Naive B cell (primary cell): ENCODE results near the gene PBX4. TPM values are rescaled to one million over a fixed set of nuclear protein-coding genes. Genes with fewer than 3 reads are reported as not detected.

ENCODE experiments used
- ATAC-seq, 2 donors: fragments of 150-1000 bp; cut with Tn5 transposase; 2 replicates each; pipeline ENCODE4 v1.10.0; 2021; ENCODE audit warnings: low read depth in 2 of 2, mild to moderate bottlenecking in 2 of 2, moderate library complexity in 2 of 2
- DNase-seq: peaks from one replicate; pipeline ENCODE4 v3.0.0; 2022
- H3K27ac Mint-ChIP-seq, 6 donors: one replicate each; pipeline ENCODE4 v1.8.0; 2020 to 2022; ENCODE audit warnings: mild to moderate bottlenecking in 6 of 6, mixed read lengths in 6 of 6, moderate library complexity in 5 of 6, inconsistent platforms in 2 of 6
- H3K27me3 Mint-ChIP-seq, 3 donors: one replicate each; pipeline ENCODE4 v1.8.0; 2021 to 2022; ENCODE audit warnings: mixed read lengths in 3 of 3, mild to moderate bottlenecking in 1 of 3
- H3K36me3 Mint-ChIP-seq, 2 donors: one replicate each; pipeline ENCODE4 v1.8.0; 2020 to 2022; ENCODE audit warnings: mixed read lengths in 2 of 2, inconsistent platforms in 1 of 2, mild to moderate bottlenecking in 1 of 2
- H3K4me1 Mint-ChIP-seq, 3 donors: one replicate each; pipeline ENCODE4 v1.8.0; 2020 to 2022; ENCODE audit warnings: mixed read lengths in 3 of 3, inconsistent platforms in 1 of 3, mild to moderate bottlenecking in 1 of 3, moderate library complexity in 1 of 3
- H3K4me3 Mint-ChIP-seq, 8 donors: one replicate each; pipeline ENCODE4 v1.8.0; 2020 to 2022; ENCODE audit warnings: mild to moderate bottlenecking in 8 of 8, mixed read lengths in 8 of 8, moderate library complexity in 8 of 8, inconsistent platforms in 2 of 8
- H3K9me3 Mint-ChIP-seq, 7 donors: one replicate each; pipeline ENCODE4 v1.8.0; 2020 to 2022; ENCODE audit warnings: mixed read lengths in 7 of 7, mild to moderate bottlenecking in 5 of 7, inconsistent platforms in 2 of 7, moderate library complexity in 1 of 7
- polyA plus RNA-seq, 6 donors: library from polyadenylated mRNA; unstranded; fragments of 300-500 nt; fragmentation: Illumina TruSeq; gene quantifications; one replicate each; pipeline ENCODE4 v1.2.3, GENCODE V29; 2021; ENCODE audit warnings: low read depth in 6 of 6

Gene PBX4
- polyA plus RNA-seq, 6 donors from 2014 or later: 0.26 to 0.31 TPM; not detected in 4

GRCh38 chr19:19530423-19530804 is 88.1 kb downstream of the PBX4 start:
- no peaks in the 10 kb centered on the region for H3K27me3 Mint-ChIP-seq
- H3K27ac Mint-ChIP-seq: peak overlapping the region in 1 of 6 donors; percentile 82
- no peak overlapping the region for H3K4me3 Mint-ChIP-seq
- no peak for DNase-seq
- H3K4me1 Mint-ChIP-seq: peaks cover 11 to 19% (median 19%) of the 10 kb centered on the region in 3 donors
- no peak for ATAC-seq
- peaks cover 0 to 1% (median 0%) of the 10 kb centered on the region in 7 donors for H3K9me3 Mint-ChIP-seq
- H3K36me3 Mint-ChIP-seq: peaks cover 0 to 5% of the 10 kb centered on the region in 2 donors

DNA sequence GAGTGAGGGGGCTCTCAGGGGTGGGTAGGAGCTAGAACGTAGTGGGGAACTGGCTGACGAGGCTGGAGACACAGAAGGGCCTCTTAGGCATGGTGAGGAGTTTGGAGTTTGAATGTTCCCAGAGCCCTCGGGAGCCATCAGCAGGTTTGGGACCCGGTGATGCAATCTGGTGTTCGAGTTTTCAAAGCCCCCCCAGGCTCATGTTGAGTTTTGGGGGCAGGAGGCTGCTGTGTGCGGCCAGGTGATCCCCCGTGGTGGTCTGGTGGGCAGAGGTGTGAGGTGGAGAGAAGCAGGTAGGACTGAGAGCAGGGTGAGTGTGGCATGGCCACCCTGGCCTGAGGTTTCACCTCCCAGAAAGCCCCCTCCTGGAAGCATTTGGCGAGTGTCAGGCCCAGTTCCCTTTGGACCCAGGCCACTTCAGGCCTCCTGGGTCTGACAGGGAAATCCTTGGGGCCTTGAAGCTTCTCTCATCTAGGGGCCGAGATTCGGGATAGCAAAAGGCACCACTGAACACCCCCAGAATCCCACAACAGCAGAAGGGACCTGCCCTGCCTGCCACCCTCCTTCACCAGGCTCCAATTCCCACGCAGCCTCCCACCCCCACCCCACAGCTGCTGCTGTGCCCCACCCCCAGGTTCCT is 88.6 kb downstream of the PBX4 start:
- Mint-ChIP-seq H3K4me1 (peaks cover 11 to 19% (median 19%) of the 10 kb centered on the region in 3 donors), H3K27me3 (no peaks in the 10 kb centered on the region), H3K36me3 (peaks cover 0 to 5% of the 10 kb centered on the region in 2 donors), H3K27ac (peak overlapping the region in 2 of 6 donors; percentile 10 to 19), H3K9me3 (peaks cover 0 to 1% (median 0%) of the 10 kb centered on the region in 7 donors), H3K4me3 (peak overlapping the region in 1 of 8 donors; percentile 29)
- ATAC-seq (no peak), DNase-seq (no peak)

DNA sequence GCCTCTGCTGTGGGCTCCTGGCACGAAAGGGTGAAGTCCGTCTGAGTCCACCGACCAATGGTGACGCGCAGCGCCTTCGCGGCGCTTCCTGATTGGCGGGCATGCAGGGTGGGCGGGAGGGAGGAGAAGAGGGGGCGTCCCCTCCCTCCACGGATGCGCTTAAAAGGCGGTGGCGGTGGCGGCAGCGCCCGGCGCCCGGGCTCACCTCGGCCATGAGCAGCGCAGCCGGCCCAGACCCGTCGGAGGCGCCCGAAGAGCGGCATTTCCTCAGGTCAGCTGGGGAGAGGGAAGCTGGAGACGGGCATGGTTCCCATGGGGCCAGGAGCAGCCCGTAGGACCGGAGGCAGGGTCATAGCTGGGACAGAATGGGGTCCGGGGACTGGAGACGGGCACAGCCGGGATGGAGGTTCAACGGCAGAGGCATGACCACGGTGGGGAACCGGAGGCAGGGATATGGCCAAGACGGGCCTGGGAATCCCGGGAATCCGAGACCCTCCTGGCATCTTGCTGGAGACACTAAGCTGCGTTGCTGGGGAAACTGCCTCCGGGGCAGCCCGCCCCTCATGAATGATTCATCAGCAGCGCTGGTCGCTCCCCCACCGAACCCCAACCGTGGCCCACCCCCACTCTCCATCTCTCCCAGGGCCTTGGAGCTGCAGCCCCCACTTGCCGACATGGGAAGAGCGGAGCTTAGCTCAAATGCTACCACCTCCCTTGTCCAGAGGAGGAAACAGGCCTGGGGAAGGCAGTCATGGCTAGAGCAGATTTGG is 89.6 kb downstream of the PBX4 start, which contains the start of gene YJEFN3:
Gene YJEFN3 (plus strand): TSS at position 191 of the 770 bp plus-strand sequence. CDS start 22 bp downstream, at position 213.
- Mint-ChIP-seq H3K4me3 (no peak within 1 kb of the TSS), H3K4me1 (peaks cover 11 to 26% (median 13%) of the 10 kb centered on the region in 3 donors), H3K27ac (peak within 1 kb of the TSS in 2 of 6 donors; percentile 72 to 76), H3K9me3 (no peaks in the 10 kb centered on the region), H3K27me3 (no peaks in the 10 kb centered on the region), H3K36me3 (no peaks in the 10 kb centered on the region)
- DNase-seq: no peak
- no peak for ATAC-seq

GRCh38 chr19:19527674-19528625 is 90.5 kb downstream of the PBX4 start:
- no peak for DNase-seq
- Mint-ChIP-seq H3K27ac (peak overlapping the region in 2 of 6 donors; percentile 71 to 72), H3K4me1 (peaks cover 12 to 26% (median 13%) of the 10 kb centered on the region in 3 donors), H3K9me3 (no peaks in the 10 kb centered on the region), H3K27me3 (no peaks in the 10 kb centered on the region), H3K4me3 (no peak overlapping the region), H3K36me3 (no peaks in the 10 kb centered on the region)
- ATAC-seq: no peak

- DNase-seq (no peak), ATAC-seq (no peak)
- Mint-ChIP-seq H3K27ac (peak overlapping the region in 2 of 6 donors; percentile 60 to 71), H3K4me1 (peaks cover 12 to 26% (median 16%) of the 10 kb centered on the region in 3 donors), H3K27me3 (no peaks in the 10 kb centered on the region), H3K4me3 (peak overlapping the region in 1 of 8 donors; percentile 51), H3K36me3 (no peaks in the 10 kb centered on the region), H3K9me3 (no peaks in the 10 kb centered on the region)
Observed at GRCh38 chr19:19527371-19527656, 91.2 kb downstream of the PBX4 start.

DNA sequence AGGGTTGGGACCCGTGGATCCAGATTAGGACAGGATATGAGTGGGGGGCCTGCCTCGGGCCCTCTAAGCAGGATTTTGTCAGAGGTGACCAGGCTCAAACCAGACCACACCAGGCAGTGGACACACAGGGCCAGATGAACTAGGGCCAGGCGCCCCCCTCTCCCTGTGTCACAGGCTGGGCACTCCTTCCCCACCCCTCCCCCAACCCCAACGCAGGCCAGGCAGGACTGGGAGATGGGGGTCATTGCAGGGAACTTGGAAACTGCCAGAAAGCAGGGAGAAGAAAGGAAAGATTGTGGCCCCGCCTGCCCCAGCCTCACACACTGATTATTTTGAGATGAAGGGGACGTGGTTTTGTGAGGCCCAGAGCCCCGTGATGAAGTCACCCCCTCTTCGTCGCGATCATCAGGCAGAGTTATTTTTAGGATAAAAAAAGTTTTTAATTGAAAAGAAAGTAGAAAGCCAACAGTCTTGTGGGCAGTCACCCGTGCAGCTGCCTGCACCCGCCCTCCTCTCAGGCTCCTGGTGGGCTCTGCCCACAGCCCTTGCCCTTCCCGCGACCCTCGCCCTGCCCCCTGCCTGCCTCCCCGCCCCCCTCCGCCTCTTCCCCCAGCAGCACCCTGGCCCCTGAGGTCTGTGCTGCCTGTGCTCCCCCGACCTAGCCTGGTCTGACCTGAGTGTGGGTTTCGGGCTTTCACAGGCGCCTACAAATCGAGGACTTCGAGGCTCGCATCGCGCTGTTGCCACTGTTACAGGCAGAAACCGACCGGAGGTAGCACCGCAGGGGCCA is 91.7 kb downstream of the PBX4 start:
- peak overlapping the region in 1 of 8 donors; percentile 51 for H3K4me3 Mint-ChIP-seq
- H3K4me1 Mint-ChIP-seq: peaks cover 8 to 21% (median 11%) of the 10 kb centered on the region in 3 donors
- H3K27me3 Mint-ChIP-seq: no peaks in the 10 kb centered on the region
- no peaks in the 10 kb centered on the region for H3K9me3 Mint-ChIP-seq
- no peaks in the 10 kb centered on the region for H3K36me3 Mint-ChIP-seq
- no peak for ATAC-seq
- no peak for DNase-seq
- H3K27ac Mint-ChIP-seq: peak overlapping the region in 3 of 6 donors; percentile 21 to 60 (median 26)

DNA sequence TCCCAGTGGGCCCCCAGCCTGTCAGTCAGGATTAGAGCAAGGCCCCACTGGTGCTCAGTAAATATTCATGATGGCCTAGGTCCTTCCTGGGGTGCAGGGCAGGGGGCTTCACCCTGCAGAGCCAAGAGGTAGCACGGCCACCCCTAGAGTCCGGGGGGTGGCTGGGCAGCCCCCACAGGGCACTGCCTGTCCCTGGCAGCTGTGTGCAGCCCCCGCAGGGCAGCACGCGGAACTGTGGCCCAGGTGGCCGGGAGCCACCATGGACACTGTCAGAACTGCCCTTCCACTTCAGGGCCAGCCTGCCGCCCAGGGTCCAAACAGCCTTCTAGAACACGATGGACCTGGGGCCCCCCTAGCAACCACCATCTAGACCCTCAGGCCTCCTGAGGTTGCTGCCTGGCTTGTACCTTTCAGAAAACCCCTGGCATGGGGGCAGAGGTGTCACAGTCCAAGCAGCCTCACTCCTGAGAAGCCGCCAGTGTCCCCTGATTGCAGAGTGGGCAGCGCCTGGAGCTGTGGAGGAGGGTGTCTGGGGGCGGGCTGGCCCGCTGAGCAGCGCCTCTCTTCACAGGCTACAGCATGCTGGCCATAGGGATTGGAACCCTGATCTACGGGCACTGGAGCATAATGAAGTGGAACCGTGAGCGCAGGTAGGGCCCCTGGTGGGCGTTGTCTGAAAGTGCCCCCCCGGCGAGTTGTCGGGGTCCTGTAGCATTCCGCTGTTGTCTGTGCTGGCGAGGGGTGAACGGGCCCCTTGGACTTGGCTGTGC is 92.7 kb downstream of the PBX4 start:
- Mint-ChIP-seq H3K4me3 (peak overlapping the region in 1 of 8 donors; percentile 47), H3K36me3 (peaks cover 0 to under 1% of the 10 kb centered on the region in 2 donors), H3K9me3 (no peaks in the 10 kb centered on the region), H3K27ac (no peak overlapping the region), H3K27me3 (no peaks in the 10 kb centered on the region), H3K4me1 (peaks cover 9 to 17% (median 13%) of the 10 kb centered on the region in 3 donors)
- DNase-seq (no peak), ATAC-seq (no peak)

GRCh38 chr19:19524053-19524452 is 94.4 kb downstream of the PBX4 start:
- peaks cover 17 to 30% (median 29%) of the 10 kb centered on the region in 3 donors for H3K4me1 Mint-ChIP-seq
- H3K27ac Mint-ChIP-seq: no peak overlapping the region
- H3K36me3 Mint-ChIP-seq: peaks cover 0 to 3% of the 10 kb centered on the region in 2 donors
- DNase-seq: no peak
- no peak overlapping the region for H3K4me3 Mint-ChIP-seq
- ATAC-seq: no peak
- no peaks in the 10 kb centered on the region for H3K27me3 Mint-ChIP-seq
- H3K9me3 Mint-ChIP-seq: no peaks in the 10 kb centered on the region

DNA sequence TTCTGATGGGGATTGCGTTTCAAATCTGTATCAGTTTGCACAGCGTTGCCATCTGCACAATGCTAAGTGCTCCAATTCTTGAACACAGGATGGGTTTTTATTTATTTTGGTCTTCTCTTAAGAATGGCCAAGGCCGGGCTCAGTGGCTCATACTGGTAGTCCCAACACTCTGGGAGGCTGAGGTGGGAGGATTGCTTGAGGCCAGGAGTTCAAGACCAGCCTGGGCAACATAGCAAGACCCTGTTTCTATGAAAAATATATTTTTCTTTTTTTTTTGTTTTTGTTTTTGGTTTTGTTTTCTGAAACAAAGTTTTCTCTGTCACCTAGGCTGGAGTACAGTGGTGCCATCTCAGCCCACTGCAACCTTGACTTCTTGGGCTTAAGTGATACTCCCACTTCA is 95.3 kb downstream of the PBX4 start:
- H3K4me1 Mint-ChIP-seq: peaks cover 17 to 32% (median 30%) of the 10 kb centered on the region in 3 donors
- no peak overlapping the region for H3K27ac Mint-ChIP-seq
- peaks cover 0 to 3% of the 10 kb centered on the region in 2 donors for H3K36me3 Mint-ChIP-seq
- ATAC-seq (no peak), DNase-seq (no peak)
- H3K4me3 Mint-ChIP-seq: peak overlapping the region in 1 of 8 donors; percentile 12
- no peaks in the 10 kb centered on the region for H3K27me3 Mint-ChIP-seq
- no peaks in the 10 kb centered on the region for H3K9me3 Mint-ChIP-seq

DNA sequence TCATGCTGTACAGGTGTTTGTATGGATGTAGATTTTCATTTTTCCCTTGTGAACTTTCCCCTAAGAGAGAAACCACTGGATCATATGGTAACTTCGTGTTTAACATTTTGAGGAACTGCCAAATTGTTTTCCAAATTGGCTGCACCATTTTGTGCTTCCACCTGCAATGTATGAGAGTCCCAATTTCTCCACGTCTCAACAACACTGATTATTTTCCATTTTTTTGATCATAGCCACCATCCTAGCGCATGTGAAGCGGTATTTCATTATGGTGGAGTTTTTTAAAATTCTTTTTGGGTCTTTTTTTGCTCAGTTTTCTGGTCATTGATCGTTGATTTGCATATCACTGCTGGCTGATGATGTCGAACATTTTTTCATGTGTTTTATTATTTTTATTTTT is 97.5 kb downstream of the PBX4 start:
- ATAC-seq (no peak), DNase-seq (no peak)
- no peaks in the 10 kb centered on the region for H3K27me3 Mint-ChIP-seq
- H3K27ac Mint-ChIP-seq: peak overlapping the region in 2 of 6 donors; percentile 49 to 51
- peaks cover 20 to 41% (median 25%) of the 10 kb centered on the region in 3 donors for H3K4me1 Mint-ChIP-seq
- peaks cover 0 to 3% of the 10 kb centered on the region in 2 donors for H3K36me3 Mint-ChIP-seq
- peak overlapping the region in 1 of 8 donors; percentile 27 for H3K4me3 Mint-ChIP-seq
- H3K9me3 Mint-ChIP-seq: no peaks in the 10 kb centered on the region

DNA sequence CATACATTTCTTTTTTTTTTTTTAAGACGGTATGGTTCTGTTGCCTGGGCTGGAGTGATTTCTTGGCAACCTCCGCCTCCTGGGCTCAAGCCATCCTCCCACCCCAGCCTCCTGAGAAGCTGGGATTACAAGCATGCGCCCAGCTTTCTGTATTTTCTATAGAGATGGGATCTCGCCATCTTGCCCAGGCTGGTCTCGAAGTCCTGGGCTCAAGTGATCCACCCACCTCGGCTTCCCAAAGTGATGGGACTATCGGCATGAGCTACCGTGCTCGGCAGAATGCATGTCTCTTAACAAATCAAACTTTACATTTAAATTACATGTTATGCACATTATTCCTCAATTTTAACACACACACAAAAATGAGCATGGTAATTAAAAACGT is 101.3 kb downstream of the PBX4 start:
- Mint-ChIP-seq H3K4me3 (peak overlapping the region; percentile 91 to 98 (median 96)), H3K36me3 (peaks cover 0 to 3% of the 10 kb centered on the region in 2 donors), H3K27ac (peak overlapping the region in 1 of 6 donors; percentile 73), H3K4me1 (peaks cover 20 to 39% (median 21%) of the 10 kb centered on the region in 3 donors), H3K9me3 (no peaks in the 10 kb centered on the region), H3K27me3 (no peaks in the 10 kb centered on the region)
- no peak for ATAC-seq
- no peak for DNase-seq
